Cerebellar nuclear complex (tissue), 1 donor: ENCODE measurements around the gene MED27.

Source experiments
- DNase-seq, 2 experiments: peaks; one replicate each; lab custom pipeline; 2025; lab: John Stamatoyannopoulos, UW

Gene MED27

GRCh38 chr9:131854896-131855613, 224.6 kb downstream of the MED27 start:
- DNase-seq: no peak

DNA sequence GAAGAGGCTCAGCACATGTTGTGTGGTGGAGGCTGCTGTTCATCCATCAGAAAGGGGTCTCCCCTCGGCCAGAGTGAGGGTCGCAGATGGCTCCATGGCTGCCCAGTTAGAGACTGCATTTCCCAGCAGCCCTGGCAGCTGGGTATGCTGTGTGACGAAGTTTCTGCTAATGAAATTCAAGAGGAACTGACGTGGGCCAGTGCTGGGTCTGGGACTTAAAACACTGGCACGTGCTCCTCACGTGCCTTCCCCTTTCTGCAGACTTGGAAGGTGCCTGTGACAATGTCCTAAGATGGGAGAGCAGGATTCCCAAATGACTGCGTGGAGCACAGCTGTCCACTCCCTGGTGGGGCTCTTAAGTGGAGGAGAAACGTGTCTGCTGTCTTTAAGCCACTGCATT, 225.3 kb downstream of the MED27 start:
- DNase-seq: no peak

GRCh38 chr9:131853434-131853833, 226.2 kb downstream of the MED27 start:
- no peak for DNase-seq

GRCh38 chr9:131851414-131851813, 228.3 kb downstream of the MED27 start:
- DNase-seq: no peak

DNA sequence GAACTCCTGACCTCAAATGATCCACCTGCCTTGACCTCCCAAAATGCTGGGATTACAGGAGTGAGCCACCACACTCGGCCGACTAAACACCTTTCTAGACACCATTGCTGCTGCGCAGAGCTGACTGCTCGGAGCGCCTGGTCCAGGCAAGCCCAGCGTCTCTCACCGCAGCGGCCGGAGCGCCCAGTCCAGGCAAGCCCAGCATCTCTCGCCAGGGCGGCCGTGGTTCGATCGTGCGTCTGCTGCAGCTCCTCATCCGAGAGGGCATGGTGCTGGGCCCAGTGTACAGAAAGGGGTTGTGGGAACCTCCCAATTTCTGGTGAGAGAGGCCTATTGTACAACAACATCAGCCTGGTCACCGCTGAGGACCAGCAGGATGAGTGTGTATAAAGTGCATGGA, 230.3 kb downstream of the MED27 start:
- no peak for DNase-seq

DNA sequence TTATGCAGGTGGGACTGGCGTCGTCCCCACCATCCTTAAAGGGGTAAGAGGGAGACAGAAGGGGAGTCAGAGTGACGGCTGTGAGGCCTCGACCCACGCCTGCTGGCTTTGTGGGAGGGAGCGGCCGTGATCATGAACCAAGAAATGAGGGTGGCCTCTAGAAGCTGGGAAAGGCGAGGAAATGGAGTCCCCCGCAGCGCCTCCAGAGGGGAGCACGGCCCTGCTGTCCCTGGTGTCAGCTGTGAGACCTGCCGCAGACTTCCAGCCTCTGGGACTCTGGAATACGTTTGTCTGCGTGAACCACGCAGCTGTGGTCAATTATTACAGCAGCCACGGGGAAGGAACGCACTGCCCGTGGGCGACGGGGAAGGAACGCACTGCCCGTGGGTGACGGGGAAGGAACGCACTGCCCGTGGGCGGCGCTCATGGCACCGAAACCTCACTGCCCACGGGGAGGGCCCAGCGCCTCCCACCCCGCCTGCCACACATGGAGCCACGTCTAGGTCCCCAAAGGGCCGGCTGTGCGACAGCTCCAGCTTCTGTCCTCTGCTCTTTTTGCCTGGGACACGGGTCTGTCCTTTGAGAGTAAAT, 231.0 kb downstream of the MED27 start:
- DNase-seq: no peak

- DNase-seq: no peak
These were observed 231.9 kb downstream of the MED27 start for GRCh38 chr9:131847665-131848354.

DNA sequence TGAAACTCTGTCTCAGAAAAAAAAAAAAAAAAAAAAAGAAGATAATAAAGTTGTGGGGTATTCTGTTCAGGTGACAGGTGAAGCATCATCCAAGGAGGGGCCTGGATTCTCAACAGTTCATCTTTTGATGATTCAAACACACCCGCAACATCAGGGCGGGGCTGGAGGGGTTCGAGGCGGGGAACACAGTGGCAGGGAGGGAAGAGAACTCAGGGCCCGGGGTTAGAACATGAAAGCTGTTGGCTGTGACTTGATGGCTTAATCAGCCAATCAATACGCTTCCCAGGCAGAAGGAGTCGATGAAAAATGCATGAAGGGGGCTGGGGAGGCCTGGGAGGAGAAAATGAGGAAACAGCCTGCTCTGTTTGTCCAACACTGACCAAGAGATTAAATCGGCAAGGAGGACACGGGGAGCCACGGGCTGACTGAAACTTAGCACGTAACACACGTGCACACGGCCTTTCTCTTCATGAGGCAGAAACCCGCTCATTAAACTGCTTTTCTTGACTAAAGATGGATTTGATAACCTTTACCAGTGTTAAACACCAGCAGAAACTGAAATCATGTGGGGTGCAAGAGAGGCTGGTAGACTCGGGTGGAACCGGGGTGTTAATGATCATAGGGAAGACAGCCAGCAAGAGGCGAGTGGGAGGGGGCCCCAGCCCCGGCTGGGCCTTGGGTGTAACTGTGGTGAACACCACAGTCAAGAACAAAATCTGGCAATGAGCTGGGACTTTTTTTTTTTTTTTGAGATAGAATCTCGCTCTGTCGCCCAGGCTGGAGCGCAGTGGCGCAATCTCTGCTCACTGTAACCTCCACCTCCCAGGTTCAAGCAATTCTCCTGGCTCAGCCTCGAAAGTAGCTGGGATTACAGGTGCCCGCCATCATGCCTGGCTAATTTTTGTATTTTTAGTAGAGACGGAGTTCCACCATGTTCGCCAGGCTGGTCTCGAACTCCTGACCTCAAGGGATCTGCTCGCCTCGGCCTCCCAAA, 234.1 kb downstream of the MED27 start:
- no peak for DNase-seq

DNA sequence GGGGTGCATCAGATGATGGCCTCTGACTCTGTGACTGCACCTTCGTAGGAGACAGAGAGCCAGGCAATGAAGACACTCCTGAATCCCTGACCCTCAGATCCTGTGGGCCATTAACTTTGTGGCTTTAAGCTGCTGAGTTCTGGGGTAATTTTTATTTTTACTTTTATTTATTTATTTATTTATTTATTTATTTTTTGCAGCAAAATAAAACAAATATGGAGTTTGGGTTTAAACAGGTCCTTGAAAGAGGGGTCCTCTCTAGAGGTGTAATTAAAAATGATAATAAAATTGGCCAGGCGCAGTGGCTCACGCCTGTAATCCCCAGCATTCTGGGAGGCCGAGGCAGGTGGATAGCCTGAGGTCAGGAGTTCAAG, 234.9 kb downstream of the MED27 start:
- no peak for DNase-seq

DNA sequence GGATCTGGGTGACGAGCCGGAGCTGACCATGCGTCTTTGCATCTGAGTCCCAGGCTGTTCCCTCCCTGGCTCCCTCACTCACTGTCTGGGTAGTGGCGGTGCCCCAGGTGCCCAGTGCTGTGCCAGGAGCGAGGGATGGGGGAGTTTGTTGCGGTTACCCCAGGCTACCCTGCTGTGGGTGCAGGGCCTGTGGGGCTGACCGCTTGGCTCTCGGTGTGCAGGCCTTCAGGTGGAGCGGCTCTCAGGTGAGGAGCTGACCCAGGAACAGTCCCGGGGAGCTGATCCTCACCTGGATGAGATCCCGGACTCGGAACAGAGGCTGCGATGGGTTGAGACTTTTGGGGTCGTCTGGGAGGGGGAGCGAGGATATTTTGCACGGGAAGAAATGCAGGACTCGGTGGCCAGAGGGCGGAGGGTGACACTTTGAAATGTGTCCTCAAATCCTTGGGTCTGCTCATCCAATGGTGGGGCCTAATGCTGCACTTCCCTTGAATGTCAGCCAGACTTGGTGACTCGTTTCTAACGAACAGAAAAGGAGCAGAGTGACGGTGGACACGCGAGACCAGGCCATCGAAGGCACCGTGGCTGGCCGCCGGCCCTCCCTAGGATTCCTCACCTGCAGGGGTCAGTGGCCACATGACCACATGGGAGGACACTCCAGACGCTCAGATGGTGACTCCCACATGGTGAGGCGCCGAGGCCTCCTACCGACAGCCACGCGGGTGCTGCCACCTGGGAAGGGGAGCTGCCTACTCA, 235.5 kb downstream of the MED27 start:
- no peak for DNase-seq

GRCh38 chr9:131841765-131842318, 237.8 kb downstream of the MED27 start:
- no peak for DNase-seq

GRCh38 chr9:131840751-131841702, 238.6 kb downstream of the MED27 start:
- no peak for DNase-seq

GRCh38 chr9:131840220-131840619, 239.4 kb downstream of the MED27 start:
- DNase-seq: no peak

DNA sequence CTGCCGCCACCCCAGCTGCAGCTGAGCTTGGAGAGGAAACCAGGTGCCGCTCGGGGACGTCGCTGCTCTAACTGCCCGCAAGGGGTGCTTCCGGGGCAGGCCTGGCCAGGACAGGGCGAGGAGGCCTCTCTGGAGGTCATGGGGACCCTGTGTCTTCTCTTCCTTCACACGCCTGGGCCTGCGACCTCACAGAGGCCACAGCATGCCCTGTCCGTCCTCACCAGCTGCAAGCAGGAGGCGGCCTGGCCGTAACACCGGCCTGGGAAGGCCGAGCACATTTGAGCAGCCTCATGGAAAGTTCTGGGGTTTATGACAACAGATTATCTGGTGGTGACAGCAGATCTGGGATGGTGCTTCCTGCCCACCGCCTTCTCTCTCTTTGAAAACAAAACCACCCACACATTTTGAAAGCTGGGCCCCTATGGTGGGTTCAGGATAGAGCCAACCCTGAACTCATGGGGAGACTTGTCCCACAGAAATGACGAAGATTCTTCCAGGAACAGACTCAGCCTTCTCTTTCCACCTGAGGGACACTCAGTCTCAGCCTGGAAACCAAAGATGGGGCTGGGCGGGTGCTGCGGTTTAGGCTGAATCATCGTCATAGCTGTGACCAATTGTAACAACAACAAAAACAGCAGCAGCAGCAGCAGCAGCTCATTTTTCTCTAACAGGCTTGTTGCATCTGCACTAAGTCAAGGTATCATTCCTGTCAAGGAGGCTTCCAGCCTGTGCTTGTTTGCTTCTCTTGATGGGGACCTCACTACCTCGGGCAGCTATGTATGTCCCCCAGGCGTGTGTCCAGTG, 240.2 kb downstream of the MED27 start:
- DNase-seq: no peak

DNA sequence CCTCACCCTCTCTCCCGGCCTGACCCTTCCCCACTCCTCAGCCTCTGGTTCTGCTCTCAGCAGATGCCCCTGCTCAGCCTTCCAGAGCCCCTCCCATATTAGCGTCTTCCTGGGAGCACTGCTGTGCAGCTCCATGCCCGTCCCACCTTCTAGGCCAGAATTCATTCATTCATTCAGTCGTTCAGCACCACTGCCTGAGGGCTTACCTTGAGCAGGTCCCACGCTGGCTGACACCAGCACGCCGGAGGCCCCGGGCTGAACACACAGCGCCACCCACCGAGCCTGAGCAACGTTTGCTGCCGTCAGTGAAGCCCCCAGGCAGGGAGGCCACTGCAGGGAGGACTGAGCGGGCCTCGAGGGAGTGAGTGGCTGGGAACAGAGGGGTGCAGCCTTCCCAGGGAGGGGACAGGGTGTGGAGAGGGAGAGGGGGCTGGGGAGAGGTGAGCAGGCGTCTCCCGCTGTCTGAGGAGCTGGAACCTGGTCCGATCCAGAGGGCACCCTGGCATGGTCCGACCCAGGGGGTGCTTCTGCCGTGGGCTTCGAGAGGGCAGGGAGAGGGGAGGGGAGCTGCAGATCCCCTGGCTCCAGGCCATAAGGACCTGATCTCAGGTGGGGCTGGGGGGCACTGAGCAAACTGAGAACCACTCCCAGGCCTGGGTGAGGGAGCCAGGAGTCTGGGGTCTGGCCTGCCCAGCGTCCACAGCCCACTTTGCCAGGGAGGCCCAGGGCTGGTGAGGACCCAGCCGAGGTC, 241.0 kb downstream of the MED27 start:
- DNase-seq: no peak

GRCh38 chr9:131837836-131838235, 241.8 kb downstream of the MED27 start:
- DNase-seq: no peak

GRCh38 chr9:131837316-131837715, 242.4 kb downstream of the MED27 start:
- no peak for DNase-seq

DNA sequence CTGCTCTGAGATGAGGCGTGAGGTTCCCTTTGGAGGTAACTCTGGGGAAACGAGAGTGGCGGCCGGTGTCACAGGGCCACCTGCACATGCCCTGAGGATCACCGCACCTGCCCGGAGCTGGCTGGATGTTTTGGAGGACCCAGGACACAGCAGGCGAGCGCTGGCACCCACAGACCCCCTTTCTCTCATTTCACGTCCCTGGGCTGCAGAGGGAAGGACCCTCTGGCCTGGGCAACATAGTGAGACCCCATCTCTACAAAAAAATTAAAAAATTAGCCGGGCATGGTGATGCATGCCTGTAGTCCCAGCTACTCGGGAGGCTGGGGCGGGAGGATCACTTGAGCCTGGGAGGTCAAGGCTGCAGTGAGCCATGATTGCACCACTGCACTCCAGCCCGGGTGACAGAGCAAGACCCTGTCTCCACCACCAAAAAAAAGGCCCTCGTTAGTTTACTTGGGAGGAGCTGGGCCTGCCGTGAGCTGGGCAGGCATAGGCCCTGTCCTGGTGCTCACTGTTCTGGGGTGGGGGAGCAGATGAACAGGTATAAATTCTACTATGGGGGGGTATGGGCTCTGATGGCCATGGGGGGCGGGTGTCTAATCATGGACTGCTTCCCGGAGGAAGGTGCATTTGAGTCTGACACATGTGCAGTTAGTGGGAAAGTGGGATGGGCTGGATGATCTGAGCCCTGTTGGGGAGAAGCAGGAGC, 242.9 kb downstream of the MED27 start:
- no peak for DNase-seq
